Esophagus squamous epithelium (tissue), 5 donors: ENCODE measurements around the gene PPP2R2C. TPM values are rescaled to one million over a fixed set of nuclear protein-coding genes. Genes with fewer than 3 reads are reported as not detected.

Source experiments
- DNase-seq: peaks from one replicate; lab custom pipeline; 2025; lab: John Stamatoyannopoulos, UW
- H3K27ac ChIP-seq, 4 donors: fragments of 200-600 bp; sonication (generic); one replicate each; pipeline ENCODE4 v1.5.1; 2016 to 2019; ENCODE audit warnings: mild to moderate bottlenecking in 1 of 4
- H3K27me3 ChIP-seq, 4 donors: fragments of 200-600 bp; sonication (generic); 1 replicate in 3 of 4; 2 replicates in 1 of 4; pipeline versions ENCODE4 v1.5.1 to v1.6.0; 2017 to 2021; ENCODE audit warnings: antibody characterized with exemption in 1 of 4
- H3K36me3 ChIP-seq, 3 donors: fragments of 200-600 bp; sonication (generic); one replicate each; pipeline ENCODE4 v1.5.1; 2016 to 2019
- H3K4me1 ChIP-seq, 3 donors: fragments of 200-600 bp; sonication (generic); one replicate each; pipeline ENCODE4 v1.5.1; 2017 to 2019
- H3K4me3 ChIP-seq, 4 donors: fragments of 200-600 bp; sonication (generic); 1 replicate in 3 of 4; 2 replicates in 1 of 4; pipeline ENCODE4 v1.5.1; 2016 to 2019; ENCODE audit warnings: mild to moderate bottlenecking in 2 of 4, moderate library complexity in 1 of 4
- H3K9me3 ChIP-seq, 3 donors: fragments of 200-600 bp; sonication (generic); one replicate each; pipeline ENCODE4 v1.5.1; 2016 to 2019
- POLR2A ChIP-seq, 4 donors: fragments of 450-650 bp; IDR thresholded peaks; one replicate each; pipeline ENCODE4 v1.6.1; 2017; ENCODE audit warnings: antibody characterized with exemption in 4 of 4, mild to moderate bottlenecking in 4 of 4, moderate library complexity in 3 of 4
- WGBS, 2 donors: methylation state at CpG; one replicate each; pipeline ENCODE4 v1.1.5; 2018; 5-methylcytosine and 5-hydroxymethylcytosine counted together
- intact Hi-C: fragments of 100-400 bp; cut with DNase I; formaldehyde crosslinking; loops from one replicate; pipeline ENCODE4 v1.15.0; 2022
- total RNA-seq, 4 donors: library from RNA; depleted of rRNA; stranded (reverse); fragments of >200 nt; gene quantifications; one replicate each; pipeline ENCODE4 v1.1.0, GENCODE V29; 2016
- TF ChIP-seq, protein P1 (sequence below), 6 experiments: fragments of 450-650 bp in 4 of 6; fragments of 200-600 bp in 2 of 6; sonication (generic) in 2 of 6; IDR thresholded peaks; one replicate each; pipeline ENCODE4 v1.5.1; 2016 to 2019; ENCODE audit warnings: antibody characterized with exemption in 6 of 6, mild to moderate bottlenecking in 4 of 6, moderate library complexity in 4 of 6
- donor health status: DM: yes; HTN: yes; CAD: no.

The PPP2R2C gene
- total RNA-seq, 4 donors from 2014 or later: 26.9 to 76.3 (median 53.7) TPM

DNA sequence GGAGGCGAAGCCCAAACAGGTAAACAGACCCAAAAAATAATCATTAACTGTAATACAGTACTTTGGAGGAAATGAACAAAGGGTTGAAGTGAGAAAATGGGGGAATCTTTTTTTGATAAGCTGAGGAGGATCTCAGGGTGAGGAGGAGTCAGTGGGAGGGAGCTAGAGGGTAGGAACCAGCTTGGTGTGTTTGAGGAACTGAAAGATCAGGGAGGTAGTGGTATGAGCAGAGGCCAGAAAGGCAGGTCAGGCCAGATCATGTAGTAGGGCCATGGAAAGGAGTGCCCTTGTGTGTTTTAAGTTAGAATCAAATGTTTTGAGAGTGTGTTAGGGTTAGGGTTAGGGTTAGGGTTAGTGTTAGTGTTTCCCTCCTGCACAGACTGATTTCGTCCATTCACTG, 48.8 kb downstream of the PPP2R2C start:
- H3K36me3 ChIP-seq: peaks cover 0 to 10% (median 0%) of the 10 kb centered on the region in 3 donors
- no peaks in the 10 kb centered on the region for H3K9me3 ChIP-seq
- WGBS, 2 donors: 43 to 89% methylated on average over 1 to 2 of the region's 2 CpGs
- H3K27me3 ChIP-seq: no peaks in the 10 kb centered on the region
- H3K4me3 ChIP-seq: no peak overlapping the region
- intact Hi-C loops: no loop called here
- DNase-seq: no peak
- TF ChIP-seq POLR2A (IDR thresholded peaks at IDR 0.05): no peak
- TF ChIP-seq, protein P1, sequence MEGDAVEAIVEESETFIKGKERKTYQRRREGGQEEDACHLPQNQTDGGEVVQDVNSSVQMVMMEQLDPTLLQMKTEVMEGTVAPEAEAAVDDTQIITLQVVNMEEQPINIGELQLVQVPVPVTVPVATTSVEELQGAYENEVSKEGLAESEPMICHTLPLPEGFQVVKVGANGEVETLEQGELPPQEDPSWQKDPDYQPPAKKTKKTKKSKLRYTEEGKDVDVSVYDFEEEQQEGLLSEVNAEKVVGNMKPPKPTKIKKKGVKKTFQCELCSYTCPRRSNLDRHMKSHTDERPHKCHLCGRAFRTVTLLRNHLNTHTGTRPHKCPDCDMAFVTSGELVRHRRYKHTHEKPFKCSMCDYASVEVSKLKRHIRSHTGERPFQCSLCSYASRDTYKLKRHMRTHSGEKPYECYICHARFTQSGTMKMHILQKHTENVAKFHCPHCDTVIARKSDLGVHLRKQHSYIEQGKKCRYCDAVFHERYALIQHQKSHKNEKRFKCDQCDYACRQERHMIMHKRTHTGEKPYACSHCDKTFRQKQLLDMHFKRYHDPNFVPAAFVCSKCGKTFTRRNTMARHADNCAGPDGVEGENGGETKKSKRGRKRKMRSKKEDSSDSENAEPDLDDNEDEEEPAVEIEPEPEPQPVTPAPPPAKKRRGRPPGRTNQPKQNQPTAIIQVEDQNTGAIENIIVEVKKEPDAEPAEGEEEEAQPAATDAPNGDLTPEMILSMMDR (IDR thresholded peaks at IDR 0.05): no peak
- H3K4me1 ChIP-seq: peaks cover 0 to 49% (median 10%) of the 10 kb centered on the region in 3 donors
- peak overlapping the region in 2 of 4 donors; percentile 24 to 43 for H3K27ac ChIP-seq

DNA sequence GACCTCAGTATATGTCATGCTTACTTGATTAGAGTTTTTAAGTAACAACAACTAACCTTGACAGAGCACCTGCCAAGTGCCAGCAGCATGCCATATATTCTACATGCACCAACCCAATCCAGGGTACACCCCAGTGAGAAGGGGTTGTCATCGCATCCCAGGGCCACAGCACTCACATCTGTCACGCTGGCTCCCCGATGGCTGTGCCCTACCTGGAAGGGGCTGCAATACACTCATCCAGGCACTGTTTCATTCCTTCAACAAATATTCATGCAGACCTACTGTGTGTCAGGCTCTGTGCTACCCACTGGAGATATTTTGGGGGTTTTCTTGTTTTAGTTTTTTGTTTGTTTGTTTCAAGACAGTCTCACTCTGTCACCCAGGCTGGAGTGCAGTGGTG, 49.5 kb downstream of the PPP2R2C start:
- Histone ChIP-seq H3K9me3 (no peaks in the 10 kb centered on the region), H3K27ac (no peak overlapping the region), H3K4me3 (no peak overlapping the region), H3K27me3 (peaks cover 0 to under 1% (median 0%) of the 10 kb centered on the region in 4 donors), H3K4me1 (peaks cover 0 to 46% (median 6%) of the 10 kb centered on the region in 3 donors), H3K36me3 (peaks cover 0 to 10% (median 0%) of the 10 kb centered on the region in 3 donors)
- intact Hi-C loops: no loop called here
- no peak for TF ChIP-seq POLR2A (IDR thresholded peaks at IDR 0.05)
- 100% methylated on average over 2 of the region's 3 CpGs for WGBS, 2 donors
- no peak for DNase-seq

DNA sequence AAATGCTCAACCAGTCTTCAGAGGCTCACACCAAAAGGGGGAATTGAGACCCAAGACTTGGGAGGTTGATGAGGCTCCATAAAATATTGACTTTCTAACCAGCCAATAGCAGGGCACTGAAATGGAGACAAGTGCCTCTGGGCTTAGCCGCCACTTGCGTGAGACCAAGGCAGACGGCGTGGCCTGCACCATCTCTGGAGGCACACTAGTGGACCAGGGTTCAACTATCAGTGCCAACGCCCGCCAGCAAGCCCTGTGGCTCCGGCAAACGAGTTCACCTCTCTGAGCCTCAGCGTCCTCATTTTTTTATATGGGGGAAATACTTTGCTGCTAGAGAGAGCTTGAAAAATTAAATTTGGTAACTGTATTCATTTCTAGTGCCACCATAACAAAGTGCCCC, 50.3 kb downstream of the PPP2R2C start:
- intact Hi-C loops: no loop called here
- peaks cover 0 to 10% (median 0%) of the 10 kb centered on the region in 3 donors for H3K36me3 ChIP-seq
- no peak overlapping the region for H3K4me3 ChIP-seq
- H3K27ac ChIP-seq: no peak overlapping the region
- no peaks in the 10 kb centered on the region for H3K9me3 ChIP-seq
- WGBS, 2 donors: 93 to 98% methylated on average over 7 to 8 of the region's 9 CpGs
- TF ChIP-seq, protein P1 (IDR thresholded peaks at IDR 0.05): no peak
- no peak for TF ChIP-seq POLR2A (IDR thresholded peaks at IDR 0.05)
- no peak for DNase-seq
- H3K27me3 ChIP-seq: peaks cover 0 to 9% (median 0%) of the 10 kb centered on the region in 4 donors
- peaks cover 0 to 38% (median 5%) of the 10 kb centered on the region in 3 donors for H3K4me1 ChIP-seq

DNA sequence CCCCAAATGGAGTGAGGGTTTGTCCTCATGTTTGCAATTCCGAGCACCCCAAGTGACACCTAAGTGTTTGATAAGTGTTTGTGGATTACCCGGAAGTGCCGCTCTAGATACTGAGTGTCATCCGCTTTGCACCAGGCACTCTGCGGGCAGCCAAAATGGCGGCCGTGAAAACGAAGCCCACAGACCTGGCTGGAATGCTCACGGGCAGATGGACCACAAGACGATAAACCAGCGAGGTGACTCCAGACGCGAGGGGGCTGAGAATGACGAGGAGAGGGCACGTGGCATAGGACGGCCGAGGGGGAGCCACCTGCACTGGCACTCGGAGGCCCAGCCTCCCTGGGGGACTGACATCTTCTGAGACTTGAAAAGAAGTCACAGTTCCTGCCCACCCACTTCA, 51.0 kb downstream of the PPP2R2C start:
- TF ChIP-seq POLR2A (IDR thresholded peaks at IDR 0.05): no peak
- TF ChIP-seq, protein P1 (IDR thresholded peaks at IDR 0.05): no peak
- Histone ChIP-seq H3K36me3 (peaks cover 0 to 10% (median 0%) of the 10 kb centered on the region in 3 donors), H3K4me1 (peaks cover 0 to 37% (median 5%) of the 10 kb centered on the region in 3 donors), H3K9me3 (no peaks in the 10 kb centered on the region), H3K27ac (no peak overlapping the region), H3K27me3 (peaks cover 0 to 16% (median 0%) of the 10 kb centered on the region in 4 donors), H3K4me3 (no peak overlapping the region)
- 73 to 88% methylated on average over 10 to 18 of the region's 18 CpGs for WGBS, 2 donors
- intact Hi-C loops: no loop called here
- DNase-seq: no peak

DNA sequence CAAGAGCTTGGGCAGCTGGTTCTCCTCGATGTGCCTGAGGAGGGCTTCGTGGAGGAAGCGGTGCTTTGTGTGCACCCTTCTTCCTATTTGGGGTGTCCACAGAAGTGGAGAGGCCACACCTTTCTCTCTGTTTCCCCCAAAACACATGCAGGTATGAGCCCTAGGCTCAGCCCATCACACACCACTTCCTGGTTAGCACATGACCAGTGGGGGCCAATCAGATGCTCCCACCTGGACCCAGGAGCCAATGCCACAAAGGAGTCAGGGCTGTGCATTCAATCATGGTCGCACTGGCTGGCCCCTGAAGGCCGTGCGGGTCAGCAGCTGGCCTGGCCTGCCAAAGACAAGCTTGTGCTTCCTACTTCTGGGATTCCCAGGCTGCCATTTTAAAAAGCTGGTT, 51.4 kb downstream of the PPP2R2C start:
- 86 to 94% methylated on average over 3 to 5 of the region's 6 CpGs for WGBS, 2 donors
- TF ChIP-seq, protein P1 (IDR thresholded peaks at IDR 0.05): no peak
- no peak for TF ChIP-seq POLR2A (IDR thresholded peaks at IDR 0.05)
- intact Hi-C loops: no loop called here

More for the DNA sequence above, 51.4 kb downstream of the PPP2R2C start:
- Histone ChIP-seq H3K36me3 (peaks cover 0 to 10% (median 0%) of the 10 kb centered on the region in 3 donors), H3K9me3 (no peaks in the 10 kb centered on the region), H3K4me3 (no peak overlapping the region), H3K27ac (no peak overlapping the region), H3K27me3 (peaks cover 0 to 20% (median 0%) of the 10 kb centered on the region in 4 donors), H3K4me1 (peaks cover 0 to 34% (median 2%) of the 10 kb centered on the region in 3 donors)
- DNase-seq: no peak
